D721Med (cell line): ENCODE measurements around the gene PTPN14.

Source experiments
- DNase-seq: peaks from one replicate; pipeline ENCODE4 v3.0.0; 2011; ENCODE audit warnings: low spot score; ENCODE audit not compliant: insufficient read length
- FAIRE-seq: peaks from 2 replicates; lab custom pipeline; 2011; peaks lifted over from hg19 to GRCh38; lab: Jason Lieb, UNC
- TF ChIP-seq, protein P1 (sequence below): IDR thresholded peaks from 2 replicates; pipeline ENCODE4 v1.5.1; 2012; ENCODE audit warnings: mild to moderate bottlenecking, control low read depth; ENCODE audit not compliant: insufficient read depth; ENCODE audit errors: missing control alignments

Gene PTPN14

GRCh38 chr1:214574598-214575411, 23.4 kb upstream of the PTPN14 start:
- DNase-seq (no peak), FAIRE-seq (no peak)
- TF ChIP-seq, protein P1, sequence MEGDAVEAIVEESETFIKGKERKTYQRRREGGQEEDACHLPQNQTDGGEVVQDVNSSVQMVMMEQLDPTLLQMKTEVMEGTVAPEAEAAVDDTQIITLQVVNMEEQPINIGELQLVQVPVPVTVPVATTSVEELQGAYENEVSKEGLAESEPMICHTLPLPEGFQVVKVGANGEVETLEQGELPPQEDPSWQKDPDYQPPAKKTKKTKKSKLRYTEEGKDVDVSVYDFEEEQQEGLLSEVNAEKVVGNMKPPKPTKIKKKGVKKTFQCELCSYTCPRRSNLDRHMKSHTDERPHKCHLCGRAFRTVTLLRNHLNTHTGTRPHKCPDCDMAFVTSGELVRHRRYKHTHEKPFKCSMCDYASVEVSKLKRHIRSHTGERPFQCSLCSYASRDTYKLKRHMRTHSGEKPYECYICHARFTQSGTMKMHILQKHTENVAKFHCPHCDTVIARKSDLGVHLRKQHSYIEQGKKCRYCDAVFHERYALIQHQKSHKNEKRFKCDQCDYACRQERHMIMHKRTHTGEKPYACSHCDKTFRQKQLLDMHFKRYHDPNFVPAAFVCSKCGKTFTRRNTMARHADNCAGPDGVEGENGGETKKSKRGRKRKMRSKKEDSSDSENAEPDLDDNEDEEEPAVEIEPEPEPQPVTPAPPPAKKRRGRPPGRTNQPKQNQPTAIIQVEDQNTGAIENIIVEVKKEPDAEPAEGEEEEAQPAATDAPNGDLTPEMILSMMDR: no peak

- TF ChIP-seq, protein P1: no peak
- FAIRE-seq: no peak
- DNase-seq: no peak
Observed at GRCh38 chr1:214573386-214574318, 22.2 kb upstream of the PTPN14 start.

- no peak for DNase-seq
- no peak for FAIRE-seq
- TF ChIP-seq, protein P1: no peak
Observed at GRCh38 chr1:214571281-214571680, 19.9 kb upstream of the PTPN14 start.

- DNase-seq (no peak), FAIRE-seq (no peak)
- TF ChIP-seq, protein P1: no peak
Observed at GRCh38 chr1:214570442-214570841, 19.0 kb upstream of the PTPN14 start.

GRCh38 chr1:214569357-214570004, 18.1 kb upstream of the PTPN14 start:
- DNase-seq: no peak
- FAIRE-seq: no peak
- TF ChIP-seq, protein P1: no peak

DNA sequence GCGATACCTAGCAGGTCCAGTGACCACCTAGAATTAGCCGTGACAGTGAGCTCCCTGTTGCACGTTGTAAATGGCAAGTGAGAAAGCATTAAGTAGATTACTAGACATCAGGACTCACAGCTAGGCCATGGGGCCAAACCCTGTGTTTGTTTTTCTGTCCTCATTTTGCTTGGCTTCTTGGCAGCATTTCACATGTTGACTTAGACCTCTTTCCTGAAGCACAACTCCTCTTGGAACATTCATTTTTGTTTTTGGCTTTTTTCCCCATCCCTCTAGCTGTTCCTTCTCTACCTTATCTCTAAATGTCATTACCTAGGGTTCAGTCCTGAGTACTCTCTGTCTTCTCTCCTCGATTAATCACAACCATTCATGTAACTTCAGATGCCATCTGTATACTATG, 16.9 kb upstream of the PTPN14 start:
- no peak for DNase-seq
- TF ChIP-seq, protein P1: no peak
- FAIRE-seq: no peak
